ENCODE data around the gene TUBG2.

TUBG2 gene

GRCh38 chr17:42704837-42705494 is 45.9 kb downstream of the TUBG2 start:
- no peaks in the 10 kb centered on the region for H3K4me1 ChIP-seq (ENCODE audit: control insufficient read depth, insufficient read depth, low read length)
- H3K9me3 ChIP-seq (ENCODE audit: control insufficient read depth, insufficient read depth, low read depth, low read length) = no peaks in the 10 kb centered on the region
- H3K9ac ChIP-seq (ENCODE audit: low read length) = no peak overlapping the region
- H3K27me3 ChIP-seq (ENCODE audit: control insufficient read depth, insufficient read depth, low read length) = no peaks in the 10 kb centered on the region
- H3K4me3 ChIP-seq (ENCODE audit: low read depth, low read length) = no peak overlapping the region
- no peak overlapping the region for H3K27ac ChIP-seq (ENCODE audit: low read depth, low read length)
- H3K36me3 ChIP-seq (ENCODE audit: control insufficient read depth, insufficient read depth, low read length) = peaks cover 86% of the 10 kb centered on the region

DNA sequence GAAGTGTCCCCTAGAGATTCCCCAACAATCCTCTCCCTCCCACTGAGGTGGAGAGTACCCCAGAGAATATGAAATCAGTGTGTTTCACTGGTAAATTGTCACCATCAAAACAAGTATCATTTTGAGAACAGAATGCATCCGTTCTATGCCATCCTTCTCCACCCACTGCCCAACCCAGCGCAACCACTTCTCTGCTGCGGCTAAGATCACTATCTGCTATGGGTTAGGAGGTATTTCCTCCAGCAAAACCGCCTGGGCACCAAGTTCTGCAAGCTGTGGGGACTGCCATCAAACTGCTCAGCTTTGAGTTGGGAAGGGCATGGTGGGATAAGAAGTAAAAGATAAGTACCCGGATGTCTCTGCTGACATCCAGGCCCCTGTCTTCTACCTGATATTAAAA is 47.6 kb downstream of the TUBG2 start:
- Histone ChIP-seq H3K27ac (ENCODE audit: low read depth, low read length) (no peak overlapping the region), H3K4me1 (ENCODE audit: control insufficient read depth, insufficient read depth, low read length) (no peaks in the 10 kb centered on the region), H3K27me3 (ENCODE audit: control insufficient read depth, insufficient read depth, low read length) (no peaks in the 10 kb centered on the region), H3K9me3 (ENCODE audit: control insufficient read depth, insufficient read depth, low read depth, low read length) (no peaks in the 10 kb centered on the region), H3K4me3 (ENCODE audit: low read depth, low read length) (no peak overlapping the region), H3K9ac (ENCODE audit: low read length) (no peak overlapping the region), H3K36me3 (ENCODE audit: control insufficient read depth, insufficient read depth, low read length) (peaks cover 84% of the 10 kb centered on the region)

DNA sequence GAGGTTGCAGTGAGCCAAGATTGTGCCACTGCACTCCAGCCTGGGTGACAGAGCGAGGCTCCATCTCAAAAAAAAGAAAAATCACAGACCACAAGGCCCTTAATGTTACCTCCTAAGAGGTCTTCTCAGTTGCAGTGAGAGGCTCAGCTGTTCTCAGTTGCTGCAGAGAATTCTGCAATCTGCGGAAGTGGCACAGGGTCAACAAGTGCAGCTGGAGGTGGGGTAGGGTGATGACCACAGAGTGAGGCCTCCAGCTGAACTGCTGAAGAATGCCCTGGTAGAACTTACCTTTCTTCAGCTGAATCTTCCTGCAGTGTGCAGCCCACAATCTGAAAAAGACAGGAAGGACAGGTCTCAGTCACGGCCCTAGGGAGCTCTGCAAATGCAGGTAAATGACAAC is 49.5 kb downstream of the TUBG2 start:
- Histone ChIP-seq H3K4me1 (ENCODE audit: control insufficient read depth, insufficient read depth, low read length) (no peaks in the 10 kb centered on the region), H3K36me3 (ENCODE audit: control insufficient read depth, insufficient read depth, low read length) (peaks cover 83% of the 10 kb centered on the region), H3K27me3 (ENCODE audit: control insufficient read depth, insufficient read depth, low read length) (no peaks in the 10 kb centered on the region), H3K9me3 (ENCODE audit: control insufficient read depth, insufficient read depth, low read depth, low read length) (no peaks in the 10 kb centered on the region), H3K9ac (ENCODE audit: low read length) (no peak overlapping the region), H3K4me3 (ENCODE audit: low read depth, low read length) (no peak overlapping the region), H3K27ac (ENCODE audit: low read depth, low read length) (no peak overlapping the region)

GRCh38 chr17:42709561-42709960 is 50.5 kb downstream of the TUBG2 start:
- no peaks in the 10 kb centered on the region for H3K4me1 ChIP-seq (ENCODE audit: control insufficient read depth, insufficient read depth, low read length)
- H3K4me3 ChIP-seq (ENCODE audit: low read depth, low read length) = no peak overlapping the region
- peaks cover 80% of the 10 kb centered on the region for H3K36me3 ChIP-seq (ENCODE audit: control insufficient read depth, insufficient read depth, low read length)
- no peaks in the 10 kb centered on the region for H3K9me3 ChIP-seq (ENCODE audit: control insufficient read depth, insufficient read depth, low read depth, low read length)
- no peak overlapping the region for H3K27ac ChIP-seq (ENCODE audit: low read depth, low read length)
- H3K27me3 ChIP-seq (ENCODE audit: control insufficient read depth, insufficient read depth, low read length) = no peaks in the 10 kb centered on the region
- H3K9ac ChIP-seq (ENCODE audit: low read length) = no peak overlapping the region

Measured in HUES6 (cell line).